ENCODE measurements around the gene CDC16.
"Not testable (repeated sequence)": the region's sequence is repeated elsewhere in the genome, so short reads cannot be mapped to it uniquely, and the experiment has no call there.

Gene CDC16

DNA sequence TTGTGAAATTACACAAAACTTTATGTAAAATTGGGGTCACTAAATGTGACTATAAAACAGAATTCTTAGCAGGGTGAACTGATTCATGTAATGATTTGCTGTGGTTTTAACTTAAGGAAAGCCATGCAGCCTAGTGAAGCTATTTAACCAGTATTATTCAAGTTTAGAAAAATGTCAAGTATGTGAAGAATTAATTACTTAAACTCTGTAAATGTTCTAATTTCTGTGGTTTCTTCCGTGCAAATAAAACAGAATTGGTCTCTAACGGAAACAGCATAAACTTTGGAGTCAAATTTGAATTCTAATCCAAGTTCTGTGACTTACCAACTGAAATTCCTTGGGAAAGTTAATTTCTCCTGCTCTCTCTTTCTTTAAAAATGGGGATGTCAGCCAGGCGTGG is 13.3 kb downstream of the CDC16 start:
- Histone ChIP-seq H3K27me3 (ENCODE audit: insufficient read depth, low read length, poor library complexity, severe bottlenecking) (no peaks in the 10 kb centered on the region), H3F3A (ENCODE audit: low read depth) (peaks cover 3% of the 10 kb centered on the region; the same call in 1 of the 2 replicates), H3K79me2 (ENCODE audit: insufficient read depth, low read length) (no peaks in the 10 kb centered on the region), H3K4me1 (ENCODE audit: insufficient read depth, low read length, poor library complexity, severe bottlenecking) (peaks cover 11% of the 10 kb centered on the region), H3K4me3 (ENCODE audit: low read length, poor library complexity, severe bottlenecking) (no peak overlapping the region), H4K20me1 (ENCODE audit: insufficient read depth, low read length, poor library complexity, severe bottlenecking) (peaks cover 13% of the 10 kb centered on the region), H3K9me3 (ENCODE audit: insufficient read depth, low read depth, low read length) (no peaks in the 10 kb centered on the region), H3K9me2 (replicated peaks; ENCODE audit: low read depth, low read length) (no peaks in the 10 kb centered on the region), H3K36me3 (ENCODE audit: insufficient read depth, low read length) (peaks cover 87% of the 10 kb centered on the region), H3K4me2 (ENCODE audit: low read depth, low read length, poor library complexity, severe bottlenecking) (no peak overlapping the region), H2AFZ (ENCODE audit: low read length) (no peak overlapping the region), H3K9ac (ENCODE audit: low read depth, low read length, poor library complexity, severe bottlenecking) (no peak overlapping the region)
- no peak for TF ChIP-seq EZH2phosphoT487 (IDR thresholded peaks at IDR 0.05; ENCODE audit: borderline replicate concordance)
- no peak for TF ChIP-seq CTCF (conservative IDR thresholded peaks at IDR 0.05; ENCODE audit: low read length)

- no peaks in the 10 kb centered on the region for H3K79me2 ChIP-seq (ENCODE audit: insufficient read depth, low read length)
- H3F3A ChIP-seq (ENCODE audit: low read depth): no peaks in the 10 kb centered on the region
- H3K36me3 ChIP-seq (ENCODE audit: insufficient read depth, low read length): peaks cover 79% of the 10 kb centered on the region; the same call in 1 of the 2 replicates
- no peaks in the 10 kb centered on the region for H3K27me3 ChIP-seq (ENCODE audit: insufficient read depth, low read length, poor library complexity, severe bottlenecking)
- no peak overlapping the region for H2AFZ ChIP-seq (ENCODE audit: low read length)
- no peak overlapping the region for H3K9ac ChIP-seq (ENCODE audit: low read depth, low read length, poor library complexity, severe bottlenecking)
- H4K20me1 ChIP-seq (ENCODE audit: insufficient read depth, low read length, poor library complexity, severe bottlenecking): peaks cover 11% of the 10 kb centered on the region
- H3K4me3 ChIP-seq (ENCODE audit: low read length, poor library complexity, severe bottlenecking): no peak overlapping the region
- no peaks in the 10 kb centered on the region for H3K9me3 ChIP-seq (ENCODE audit: insufficient read depth, low read depth, low read length)
- TF ChIP-seq EZH2phosphoT487 (IDR thresholded peaks at IDR 0.05; ENCODE audit: borderline replicate concordance) (no peak), CTCF (conservative IDR thresholded peaks at IDR 0.05; ENCODE audit: low read length) (no peak)
- no peak overlapping the region for H3K4me2 ChIP-seq (ENCODE audit: low read depth, low read length, poor library complexity, severe bottlenecking)
- no peaks in the 10 kb centered on the region for H3K9me2 ChIP-seq (replicated peaks; ENCODE audit: low read depth, low read length)
- H3K4me1 ChIP-seq (ENCODE audit: insufficient read depth, low read length, poor library complexity, severe bottlenecking): peaks cover 5% of the 10 kb centered on the region
Observed at GRCh38 chr13:114249077-114249476, 14.4 kb downstream of the CDC16 start.

DNA sequence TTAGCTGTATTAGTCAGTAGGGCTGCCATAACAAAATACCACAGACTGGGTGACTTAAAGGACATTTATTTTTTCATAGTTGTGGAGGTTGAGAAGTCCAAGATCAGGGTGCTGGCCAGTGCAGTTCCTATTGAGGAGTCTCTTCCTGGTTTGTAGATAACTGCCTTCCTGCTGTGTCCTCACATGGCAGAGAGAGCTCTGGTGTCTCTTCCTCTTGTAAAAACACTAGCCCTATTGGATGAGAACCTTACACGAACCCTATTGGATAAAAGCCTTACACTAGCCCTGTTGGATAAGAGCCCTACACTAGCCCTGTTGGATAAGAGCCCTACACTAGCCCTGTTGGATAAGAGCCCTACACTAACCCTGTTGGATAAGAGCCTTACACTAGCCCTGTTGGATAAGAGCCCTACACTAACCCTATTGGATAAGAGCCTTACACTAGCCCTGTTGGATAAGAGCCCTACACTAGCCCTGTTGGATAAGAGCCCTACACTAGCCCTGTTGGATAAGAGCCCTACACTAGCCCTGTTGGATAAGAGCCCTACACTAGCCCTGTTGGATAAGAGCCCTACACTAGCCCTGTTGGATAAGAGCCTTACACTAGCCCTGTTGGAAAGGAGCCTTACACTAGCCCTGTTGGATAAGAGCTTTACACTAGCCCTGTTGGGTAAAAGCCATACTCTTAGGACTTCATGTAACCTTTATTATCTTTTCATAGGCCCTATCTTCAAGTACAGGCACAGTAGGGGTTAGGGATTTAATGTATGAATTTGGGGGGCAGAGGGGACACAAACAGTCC is 17.1 kb downstream of the CDC16 start:
- not testable (repeated sequence) for H4K20me1 ChIP-seq (ENCODE audit: insufficient read depth, low read length, poor library complexity, severe bottlenecking); H3K9me3 ChIP-seq (ENCODE audit: insufficient read depth, low read depth, low read length); H3K4me1 ChIP-seq (ENCODE audit: insufficient read depth, low read length, poor library complexity, severe bottlenecking); H3K9me2 ChIP-seq (replicated peaks; ENCODE audit: low read depth, low read length); H3F3A ChIP-seq (ENCODE audit: low read depth); H3K4me3 ChIP-seq (ENCODE audit: low read length, poor library complexity, severe bottlenecking); H2AFZ ChIP-seq (ENCODE audit: low read length); H3K27me3 ChIP-seq (ENCODE audit: insufficient read depth, low read length, poor library complexity, severe bottlenecking); H3K9ac ChIP-seq (ENCODE audit: low read depth, low read length, poor library complexity, severe bottlenecking); H3K79me2 ChIP-seq (ENCODE audit: insufficient read depth, low read length)
- H3K36me3 ChIP-seq (ENCODE audit: insufficient read depth, low read length): peaks cover 75% of the 10 kb centered on the region; the same call in 1 of the 2 replicates
- peak overlapping the region; percentile 9 for H3K4me2 ChIP-seq (ENCODE audit: low read depth, low read length, poor library complexity, severe bottlenecking)

- Histone ChIP-seq H3K4me3 (ENCODE audit: low read length, poor library complexity, severe bottlenecking) (no peak overlapping the region), H3K9me2 (replicated peaks; ENCODE audit: low read depth, low read length) (no peaks in the 10 kb centered on the region), H3K9ac (ENCODE audit: low read depth, low read length, poor library complexity, severe bottlenecking) (no peak overlapping the region), H3F3A (ENCODE audit: low read depth) (no peaks in the 10 kb centered on the region), H4K20me1 (ENCODE audit: insufficient read depth, low read length, poor library complexity, severe bottlenecking) (no peaks in the 10 kb centered on the region), H3K36me3 (ENCODE audit: insufficient read depth, low read length) (peaks cover 70% of the 10 kb centered on the region; the same call in 1 of the 2 replicates), H2AFZ (ENCODE audit: low read length) (no peak overlapping the region), H3K27me3 (ENCODE audit: insufficient read depth, low read length, poor library complexity, severe bottlenecking) (no peaks in the 10 kb centered on the region), H3K9me3 (ENCODE audit: insufficient read depth, low read depth, low read length) (no peaks in the 10 kb centered on the region), H3K4me2 (ENCODE audit: low read depth, low read length, poor library complexity, severe bottlenecking) (no peak overlapping the region), H3K4me1 (ENCODE audit: insufficient read depth, low read length, poor library complexity, severe bottlenecking) (peaks cover 24% of the 10 kb centered on the region), H3K79me2 (ENCODE audit: insufficient read depth, low read length) (no peaks in the 10 kb centered on the region)
- TF ChIP-seq CTCF (conservative IDR thresholded peaks at IDR 0.05; ENCODE audit: low read length) (no peak), EZH2phosphoT487 (IDR thresholded peaks at IDR 0.05; ENCODE audit: borderline replicate concordance) (no peak)
Observed at GRCh38 chr13:114256547-114256946, 21.9 kb downstream of the CDC16 start.

All from Loucy (cell line).